Omental fat pad (tissue), 4 donors: ENCODE data around the gene CRELD1. TPM values are rescaled to one million over a fixed set of nuclear protein-coding genes. Genes with fewer than 3 reads are reported as not detected.
A peak's percentile ranks its signal among the peaks of the same experiment; 100 is the strongest.

ENCODE experiments used
- ATAC-seq: fragments of 150-250 bp; one replicate; pipeline ENCODE4 v1.9.1; 2016; ENCODE audit warnings: mild to moderate bottlenecking, moderate library complexity; ENCODE audit not compliant: low FRiP score
- DNase-seq: peaks from one replicate; pipeline ENCODE4 v3.0.0-alpha.2; 2019; ENCODE audit warnings: low spot score
- CTCF ChIP-seq, 3 donors: fragments of 450-650 bp; IDR thresholded peaks; one replicate each; pipeline ENCODE4 v1.5.1; 2016 to 2017; ENCODE audit warnings: antibody characterized with exemption in 3 of 3, mild to moderate bottlenecking in 3 of 3, moderate library complexity in 2 of 3
- total RNA-seq, 4 donors: library from RNA; depleted of rRNA; stranded (reverse); fragments of >200 nt; gene quantifications; one replicate each; pipeline ENCODE4 v1.1.0, GENCODE V29; 2016

Gene CRELD1
- total RNA-seq, 4 donors from 2014 or later = 26.8 to 52.3 (median 38.4) TPM

- ATAC-seq (no peak), DNase-seq (no peak)
- no peak for TF ChIP-seq CTCF (IDR thresholded peaks at IDR 0.05)
These were observed 18.9 kb upstream of the CRELD1 start for GRCh38 chr3:9914559-9915253.

GRCh38 chr3:9915254-9916141, 18.1 kb upstream of the CRELD1 start:
- no peak for TF ChIP-seq CTCF (IDR thresholded peaks at IDR 0.05)
- DNase-seq = no peak
- peak; percentile 39 for ATAC-seq

- ATAC-seq = peak; percentile 39
- no peak for TF ChIP-seq CTCF (IDR thresholded peaks at IDR 0.05)
- no peak for DNase-seq
These were observed 17.3 kb upstream of the CRELD1 start for GRCh38 chr3:9916346-9916733.

GRCh38 chr3:9916734-9917680, 16.6 kb upstream of the CRELD1 start, which contains the start of gene IL17RC:
Gene IL17RC (plus strand): TSS chr3:9917098. CDS start chr3:9917316, 218 bp downstream.
- TF ChIP-seq CTCF (IDR thresholded peaks at IDR 0.05) = no peak
- peak; percentile 56 for DNase-seq
- ATAC-seq = peak; percentile 95

GRCh38 chr3:9917820-9918219, 15.8 kb upstream of the CRELD1 start:
- no peak for ATAC-seq
- DNase-seq = no peak
- no peak for TF ChIP-seq CTCF (IDR thresholded peaks at IDR 0.05)

GRCh38 chr3:9918261-9919038, 15.2 kb upstream of the CRELD1 start:
- no peak for ATAC-seq
- no peak for TF ChIP-seq CTCF (IDR thresholded peaks at IDR 0.05)
- DNase-seq = no peak
